ENCODE data around the gene SACM1L. TPM values are rescaled to one million over a fixed set of nuclear protein-coding genes. Genes with fewer than 3 reads are reported as not detected.
"Not testable (repeated sequence)": the region's sequence is repeated elsewhere in the genome, so short reads cannot be mapped to it uniquely, and the experiment has no call there.

The SACM1L gene
- total RNA-seq, 1 experiment from 2014 or later = 31.6 TPM

GRCh38 chr3:45692866-45693265 lies 3.7 kb downstream of the SACM1L start:
- intact Hi-C loops (cut with micrococcal nuclease; ENCODE audit: unreplicated experiment) = no loop called here
- ChIA-PET POLR2A (no interaction called here), CTCF (no interaction called here)
- Histone ChIP-seq H3K9me3 (ENCODE audit: control insufficient read depth, insufficient read depth, low read depth, low read length) (no peaks in the 10 kb centered on the region), H3K27ac (ENCODE audit: low read length) (no peak overlapping the region), H3K4me3 (ENCODE audit: low read depth in 2 of 2, low read length in 2 of 2) (no peak overlapping the region), H3K36me3 (ENCODE audit: control insufficient read depth, insufficient read depth, low read length) (peaks cover 2% of the 10 kb centered on the region), H3K27me3 (ENCODE audit: control insufficient read depth, insufficient read depth, low read length) (no peaks in the 10 kb centered on the region), H3K4me1 (ENCODE audit: control insufficient read depth, insufficient read depth, low read length) (peaks cover 9% of the 10 kb centered on the region)
- no peak for TF ChIP-seq CTCF (IDR thresholded peaks at IDR 0.05)
- TF ChIP-seq TCF7L2 (IDR thresholded peaks at IDR 0.05; ENCODE audit: low read depth, low read length) = no peak
- TF ChIP-seq REST (IDR thresholded peaks at IDR 0.05; ENCODE audit: insufficient read depth in 1 of 2, low read depth in 2 of 2, low read length in 1 of 2) = no peak
- TF ChIP-seq SIN3A (IDR thresholded peaks at IDR 0.05; ENCODE audit: borderline replicate concordance, insufficient read depth, low read depth, low read length) = no peak
- no peak for TF ChIP-seq POLR2AphosphoS5 (IDR thresholded peaks at IDR 0.05; ENCODE audit: low read depth, low read length)
- in situ Hi-C loops (cut with HindIII; ENCODE audit: low pct_unique_long_range_greater_than_20kb, low sequenced_read_pairs) = no loop called here
- no TSS peak for BruUV-seq (replicated peaks)
- no peak for ATAC-seq
- DNase-seq (ENCODE audit: low read depth, low spot score) = no peak

GRCh38 chr3:45693941-45694521 lies 4.8 kb downstream of the SACM1L start:
- TF ChIP-seq CTCF (IDR thresholded peaks at IDR 0.05) = no peak
- no peak for TF ChIP-seq TCF7L2 (IDR thresholded peaks at IDR 0.05; ENCODE audit: low read depth, low read length)
- no peak for TF ChIP-seq REST (IDR thresholded peaks at IDR 0.05; ENCODE audit: insufficient read depth in 1 of 2, low read depth in 2 of 2, low read length in 1 of 2)
- no peak for TF ChIP-seq SIN3A (IDR thresholded peaks at IDR 0.05; ENCODE audit: borderline replicate concordance, insufficient read depth, low read depth, low read length)
- TF ChIP-seq POLR2AphosphoS5 (IDR thresholded peaks at IDR 0.05; ENCODE audit: low read depth, low read length) = no peak
- ATAC-seq (no peak), DNase-seq (ENCODE audit: low read depth, low spot score) (no peak)
- H3K9me3 ChIP-seq (ENCODE audit: control insufficient read depth, insufficient read depth, low read depth, low read length) = no peaks in the 10 kb centered on the region
- peaks cover 9% of the 10 kb centered on the region for H3K4me1 ChIP-seq (ENCODE audit: control insufficient read depth, insufficient read depth, low read length)
- ChIA-PET CTCF (no interaction called here), POLR2A (no interaction called here)
- intact Hi-C loops (cut with micrococcal nuclease; ENCODE audit: unreplicated experiment) = no loop called here
- no peak overlapping the region for H3K4me3 ChIP-seq (ENCODE audit: low read depth in 2 of 2, low read length in 2 of 2)
- H3K36me3 ChIP-seq (ENCODE audit: control insufficient read depth, insufficient read depth, low read length) = peaks cover 2% of the 10 kb centered on the region
- BruUV-seq (replicated peaks) = no TSS peak
- no peak overlapping the region for H3K27ac ChIP-seq (ENCODE audit: low read length)
- H3K27me3 ChIP-seq (ENCODE audit: control insufficient read depth, insufficient read depth, low read length) = no peaks in the 10 kb centered on the region
- in situ Hi-C loops (cut with HindIII; ENCODE audit: low pct_unique_long_range_greater_than_20kb, low sequenced_read_pairs) = no loop called here

GRCh38 chr3:45695166-45695565 lies 6.0 kb downstream of the SACM1L start:
- H3K36me3 ChIP-seq (ENCODE audit: control insufficient read depth, insufficient read depth, low read length); H3K4me1 ChIP-seq (ENCODE audit: control insufficient read depth, insufficient read depth, low read length); CTCF ChIA-PET; H3K27me3 ChIP-seq (ENCODE audit: control insufficient read depth, insufficient read depth, low read length); H3K27ac ChIP-seq (ENCODE audit: low read length); H3K9me3 ChIP-seq (ENCODE audit: control insufficient read depth, insufficient read depth, low read depth, low read length); BruUV-seq (replicated peaks); DNase-seq (ENCODE audit: low read depth, low spot score); H3K4me3 ChIP-seq (ENCODE audit: low read depth in 2 of 2, low read length in 2 of 2); ATAC-seq; POLR2A ChIA-PET; in situ Hi-C loops (cut with HindIII; ENCODE audit: low pct_unique_long_range_greater_than_20kb, low sequenced_read_pairs); intact Hi-C loops (cut with micrococcal nuclease; ENCODE audit: unreplicated experiment): not testable (repeated sequence)

Data from Panc1 (cell line).